H1 (cell line): ENCODE results near the gene PHOX2A. TPM values are rescaled to one million over a fixed set of nuclear protein-coding genes. Genes with fewer than 3 reads are reported as not detected.

ENCODE experiments used
- CTCF ChIA-PET: fragments of 300-600 bp; sonication (Branson Sonifier 250); formaldehyde crosslinking; loops from one replicate; lab custom pipeline; 2021; ENCODE audit not compliant: partially characterized antibody; lab: Charles Lee
- POLR2A ChIA-PET: fragments of 300-600 bp; sonication (Branson Sonifier 250); formaldehyde crosslinking; loops from one replicate; lab custom pipeline; 2021; ENCODE audit warnings: inconsistent platforms; ENCODE audit not compliant: partially characterized antibody; lab: Charles Lee
- DNase-seq, 2 experiments: peaks; one replicate each; pipeline versions ENCODE4 v3.0.0 to v3.0.0-alpha.2; 2010 to 2022; ENCODE audit warnings: low spot score in 2 of 2, low read depth in 1 of 2, mixed read lengths in 1 of 2
- FAIRE-seq: peaks from 2 replicates; lab custom pipeline; 2011; peaks lifted over from hg19 to GRCh38; lab: Jason Lieb, UNC
- H2AFZ ChIP-seq: 2 replicates; pipeline ENCODE4 v1.8.1; 2012; ENCODE audit warnings: low read length, inconsistent platforms
- H2AK5ac ChIP-seq: 2 replicates; pipeline ENCODE4 v1.6.1; 2013; ENCODE audit warnings: low read depth, low read length
- H2BK120ac ChIP-seq: replicated peaks from 2 replicates; pipeline ENCODE3; 2013; ENCODE audit warnings: low read depth, low read length, inconsistent platforms
- H2BK12ac ChIP-seq: 2 replicates; pipeline ENCODE4 v1.6.1; 2013; ENCODE audit warnings: low read depth, low read length
- H2BK15ac ChIP-seq: 2 replicates; pipeline ENCODE4 v1.6.1; 2013; ENCODE audit warnings: low read length
- H2BK20ac ChIP-seq: 2 replicates; pipeline ENCODE4 v1.6.1; 2013; ENCODE audit warnings: low read length
- H2BK5ac ChIP-seq: 2 replicates; pipeline ENCODE4 v1.6.1; 2013; ENCODE audit warnings: low read depth, low read length
- H3K14ac ChIP-seq: 2 replicates; pipeline ENCODE4 v1.6.1; 2013; ENCODE audit warnings: inconsistent platforms; ENCODE audit not compliant: insufficient read length
- H3K18ac ChIP-seq: 2 replicates; pipeline ENCODE4 v1.6.1; 2013; ENCODE audit warnings: low read length; ENCODE audit errors: extremely low read depth
- H3K23ac ChIP-seq: 2 replicates; pipeline ENCODE4 v1.6.1; 2013; ENCODE audit warnings: inconsistent platforms; ENCODE audit not compliant: insufficient read length
- H3K23me2 ChIP-seq: 2 replicates; pipeline ENCODE4 v1.6.1; 2013; ENCODE audit warnings: low read depth, low read length
- H3K27ac ChIP-seq: 2 replicates; pipeline ENCODE4 v1.6.1; 2011; ENCODE audit warnings: low read depth, low read length, inconsistent platforms
- H3K27me3 ChIP-seq, 4 experiments: replicated peaks in 1 of 4; 1 replicate in 1 of 4; 2 replicates in 3 of 4; pipeline versions ENCODE4 v1.6.1 to v1.8.1; 2011 to 2013; ENCODE audit warnings: low read length in 3 of 4, mild to moderate bottlenecking in 3 of 4, inconsistent platforms in 2 of 4, mixed read lengths in 2 of 4, moderate library complexity in 1 of 4; ENCODE audit not compliant: control insufficient read depth in 3 of 4, insufficient read depth in 3 of 4; ENCODE audit errors: extremely low read depth in 1 of 4
- H3K36me3 ChIP-seq, 4 experiments: 2 replicates each; pipeline versions ENCODE4 v1.6.1 to v1.8.1; 2011 to 2013; ENCODE audit warnings: mild to moderate bottlenecking in 4 of 4, low read length in 3 of 4, moderate library complexity in 2 of 4, control low read depth in 1 of 4, inconsistent platforms in 1 of 4; ENCODE audit not compliant: insufficient read depth in 4 of 4, control insufficient read depth in 2 of 4
- H3K4ac ChIP-seq: replicated peaks from 2 replicates; pipeline ENCODE3; 2013; ENCODE audit warnings: low read length, low read depth, mixed read lengths, inconsistent platforms; ENCODE audit not compliant: insufficient read length
- H3K4me1 ChIP-seq, 4 experiments: replicated peaks in 1 of 4; 1 replicate in 1 of 4; 2 replicates in 3 of 4; pipeline versions ENCODE4 v1.6.1 to v1.8.1; 2011 to 2013; ENCODE audit warnings: low read length in 3 of 4, inconsistent platforms in 2 of 4, mixed read lengths in 1 of 4; ENCODE audit not compliant: insufficient read depth in 4 of 4, control insufficient read depth in 3 of 4
- H3K4me2 ChIP-seq, 2 experiments: 2 replicates each; pipeline versions ENCODE4 v1.6.1 to v1.8.1; 2011 to 2013; ENCODE audit warnings: low read depth in 2 of 2, low read length in 2 of 2, control low read depth in 1 of 2, inconsistent platforms in 1 of 2, mild to moderate bottlenecking in 1 of 2; ENCODE audit not compliant: insufficient read depth in 1 of 2
- H3K4me3 ChIP-seq, 4 experiments: fragments of 200-600, 300-600 bp in 1 of 4; sonication (generic), shearing (Covaris generic), sonication (Bioruptor Twin) in 1 of 4; 2 replicates each; pipeline versions ENCODE4 v1.5.1 to v1.8.1; 2011 to 2016; ENCODE audit warnings: low read length in 4 of 4, low read depth in 3 of 4, control low read depth in 2 of 4, inconsistent platforms in 2 of 4, mild to moderate bottlenecking in 2 of 4, mixed read lengths in 1 of 4, moderate library complexity in 1 of 4; ENCODE audit not compliant: insufficient read depth in 2 of 4; ENCODE audit errors: extremely low read depth in 1 of 4
- H3K56ac ChIP-seq: replicated peaks from 2 replicates; pipeline ENCODE3; 2013; ENCODE audit warnings: low read depth, mild to moderate bottlenecking, mixed read lengths, low read length, inconsistent platforms; ENCODE audit not compliant: insufficient read length
- H3K79me1 ChIP-seq: 2 replicates; pipeline ENCODE4 v1.6.1; 2013; ENCODE audit warnings: low read depth, low read length, control low read depth
- H3K79me2 ChIP-seq, 2 experiments: 2 replicates each; pipeline versions ENCODE4 v1.6.1 to v1.8.1; 2012 to 2013; ENCODE audit warnings: low read length in 2 of 2, mild to moderate bottlenecking in 2 of 2, inconsistent platforms in 1 of 2; ENCODE audit not compliant: insufficient read depth in 2 of 2, control insufficient read depth in 1 of 2
- H3K9ac ChIP-seq, 4 experiments: replicated peaks in 1 of 4; 1 replicate in 1 of 4; 2 replicates in 3 of 4; pipeline versions ENCODE4 v1.6.1 to v1.8.1; 2011 to 2013; ENCODE audit warnings: low read depth in 3 of 4, low read length in 3 of 4, control low read depth in 2 of 4, mild to moderate bottlenecking in 2 of 4, moderate library complexity in 2 of 4, inconsistent platforms in 1 of 4; ENCODE audit errors: extremely low read depth in 1 of 4
- H3K9me3 ChIP-seq, 2 experiments: 2 replicates each; pipeline versions ENCODE4 v1.6.1 to v1.8.1; 2012 to 2013; ENCODE audit warnings: mild to moderate bottlenecking in 2 of 2, moderate library complexity in 2 of 2, control low read depth in 1 of 2, inconsistent platforms in 1 of 2, low read depth in 1 of 2, low read length in 1 of 2, mixed read lengths in 1 of 2; ENCODE audit not compliant: insufficient read depth in 2 of 2
- H4K20me1 ChIP-seq, 2 experiments: replicated peaks in 1 of 2; 2 replicates each; pipeline versions ENCODE3 to v1.8.1; 2011 to 2013; ENCODE audit warnings: inconsistent platforms in 2 of 2, low read length in 2 of 2, mild to moderate bottlenecking in 1 of 2; ENCODE audit not compliant: insufficient read depth in 2 of 2, control insufficient read depth in 1 of 2
- H4K5ac ChIP-seq: 2 replicates; pipeline ENCODE4 v1.6.1; 2013; ENCODE audit warnings: low read length, low read depth, mixed read lengths, inconsistent platforms; ENCODE audit not compliant: insufficient read length
- H4K8ac ChIP-seq: 2 replicates; pipeline ENCODE4 v1.8.0; 2013; ENCODE audit warnings: mild to moderate bottlenecking, moderate library complexity, low read length, inconsistent platforms; ENCODE audit not compliant: insufficient read depth; ENCODE audit errors: extremely low read depth
- H4K91ac ChIP-seq: replicated peaks from 2 replicates; pipeline ENCODE3; 2013; ENCODE audit warnings: low read length, mixed read lengths, inconsistent platforms; ENCODE audit not compliant: insufficient read length
- CTCF ChIP-seq, 3 experiments: IDR thresholded peaks; 1 replicate in 2 of 3; 2 replicates in 1 of 3; pipeline versions ENCODE4 v1.5.1 to v1.6.1; 2011; ENCODE audit warnings: low read length in 3 of 3, mild to moderate bottlenecking in 3 of 3, inconsistent platforms in 2 of 3, low read depth in 1 of 3, moderate library complexity in 1 of 3; ENCODE audit not compliant: insufficient read depth in 1 of 3; ENCODE audit errors: control extremely low read depth in 1 of 3
- EZH2 ChIP-seq: fragments of 200-600 bp; sonication (generic); IDR thresholded peaks from 2 replicates; pipeline ENCODE4 v1.7.1; 2012; ENCODE audit warnings: low read depth, mild to moderate bottlenecking, moderate library complexity, low read length, inconsistent platforms; ENCODE audit not compliant: severe bottlenecking
- WGBS, 2 experiments: shearing (Covaris generic) in 1 of 2; methylation state at CpG; one replicate each; pipeline versions ENCODE4 v1.1.6 to v1.1.7; 2013 to 2015; ENCODE audit warnings: low lambda C conversion rate in 2 of 2, mixed read lengths in 2 of 2, inconsistent platforms in 1 of 2, low coverage in 1 of 2, missing lambda C conversion rate in 1 of 2; ENCODE audit not compliant: insufficient replicate concordance in 2 of 2, insufficient coverage in 1 of 2, insufficient read length in 1 of 2; ENCODE audit errors: extremely low coverage in 1 of 2, missing lambda C conversion rate in 1 of 2; 5-methylcytosine and 5-hydroxymethylcytosine counted together
- polyA plus RNA-seq, 7 experiments: library from polyadenylated mRNA; depleted of rRNA in 3 of 7; stranded (reverse) in 5 of 7; unstranded in 2 of 7; fragments of >200 nt in 5 of 7; fragments of 200-250 nt in 2 of 7; gene quantifications; 1 replicate in 5 of 7; 2 replicates in 1 of 7; 4 replicates in 1 of 7; pipeline versions ENCODE4 v1.2.1 to v1.2.3, GENCODE V29; 2011 to 2013; ENCODE audit warnings: missing spikeins in 2 of 7, mixed read lengths in 2 of 7
- total RNA-seq: library from RNA; stranded (reverse); fragmentation: NEBNext Ultra II Directional; extraction: Animal tissue kit (Norgen Biotek cat#: 25700); gene quantifications from 2 replicates; pipeline ENCODE4 v1.2.1, GENCODE V29; 2021

The PHOX2A gene
- total and polyA plus RNA-seq, 2 of the 8 experiments (the other 6 are each of a cell fraction or from before 2014, with no cell fraction given): 0.67 TPM; not detected in 1

- peaks cover 11 to 18% of the 10 kb centered on the region in 2 experiments for H4K20me1 ChIP-seq
- no peak overlapping the region for H2AK5ac ChIP-seq
- no peaks in the 10 kb centered on the region for H3K79me2 ChIP-seq
- H2BK5ac ChIP-seq: peak overlapping the region; percentile 81
- H3K23ac ChIP-seq: no peak overlapping the region
- WGBS, 2 experiments: 86% methylated on average over 22 of the region's 22 CpGs; no CpG with 5 or more reads in 1 of the 2 experiments
- H3K9ac ChIP-seq: 0 out of 7 replicates have a peak overlapping the region, but pooled peaks of 1 of the 4 experiments have one; percentile 9
- H2BK15ac ChIP-seq: peak overlapping the region; percentile 98; the same call in 1 of the 2 replicates
- H3K4me3 ChIP-seq: no peak overlapping the region
- H3K23me2 ChIP-seq: peaks cover 12% of the 10 kb centered on the region; the same call in 1 of the 2 replicates
- no peak overlapping the region for H2BK120ac ChIP-seq
- peak overlapping the region; percentile 81; the same call in 1 of the 2 replicates for H2BK12ac ChIP-seq
- H3K14ac ChIP-seq: no peak overlapping the region
- no peaks in the 10 kb centered on the region; a peak in 1 of 4 replicates for H3K9me3 ChIP-seq
- no peak overlapping the region for H3K56ac ChIP-seq
- H3K79me1 ChIP-seq: no peaks in the 10 kb centered on the region
- POLR2A ChIA-PET: interaction anchor here (1.1 to 7.7 kb wide), 6 partner anchors 12 to 233 kb away, joined by 3 to 160 read pairs (median 4); partner anchors contain the start of genes CLPB and INPPL1
- TF ChIP-seq CTCF (IDR thresholded peaks at IDR 0.05; ENCODE audit: control extremely low read depth in 1 of 3, insufficient read depth in 1 of 3, low read depth in 1 of 3, low read length in 3 of 3): peak in 1 of 3 experiments; percentile 26; a peak in 1 of 4 replicates
- no peak for TF ChIP-seq EZH2
- TF ChIP-seq, all 59 proteins: peak for 1
- Histone ChIP-seq H2BK20ac (no peak overlapping the region), H4K8ac (no peak overlapping the region; the same call in none of the 2 replicates), H4K5ac (no peak overlapping the region), H3K27ac (0 out of 2 replicates have a peak overlapping the region, but pooled peaks have one; percentile 6), H3K27me3 (peaks cover 30 to 40% (median 38%) of the 10 kb centered on the region in 4 experiments), H3K4me1 (peaks cover 3 to 29% (median 23%) of the 10 kb centered on the region in 4 experiments), H3K4ac (peak overlapping the region; percentile 57), H3K18ac (peak overlapping the region; percentile 68; the same call in 1 of the 2 replicates), H3K36me3 (peaks cover 13 to 36% (median 33%) of the 10 kb centered on the region in 4 experiments; a peak in 7 of 8 replicates), H4K91ac (no peak overlapping the region), H2AFZ (no peak overlapping the region), H3K4me2 (peak overlapping the region; percentile 49 to 87)
- DNase-seq (no peak), FAIRE-seq (no peak)
- CTCF ChIA-PET: interaction anchor here (0.6 to 5.2 kb wide), 36 partner anchors 9 to 222 kb away, joined by 3 to 72 read pairs (median 4); partner anchors contain the start of genes CLPB and INPPL1
Measured at GRCh38 chr11:72237112-72237931, 6.7 kb downstream of the PHOX2A start.
